Measurements from ENCODE around the gene CPT2.
"Not testable (repeated sequence)": the region's sequence is repeated elsewhere in the genome, so short reads cannot be mapped to it uniquely, and the experiment has no call there.

DNA sequence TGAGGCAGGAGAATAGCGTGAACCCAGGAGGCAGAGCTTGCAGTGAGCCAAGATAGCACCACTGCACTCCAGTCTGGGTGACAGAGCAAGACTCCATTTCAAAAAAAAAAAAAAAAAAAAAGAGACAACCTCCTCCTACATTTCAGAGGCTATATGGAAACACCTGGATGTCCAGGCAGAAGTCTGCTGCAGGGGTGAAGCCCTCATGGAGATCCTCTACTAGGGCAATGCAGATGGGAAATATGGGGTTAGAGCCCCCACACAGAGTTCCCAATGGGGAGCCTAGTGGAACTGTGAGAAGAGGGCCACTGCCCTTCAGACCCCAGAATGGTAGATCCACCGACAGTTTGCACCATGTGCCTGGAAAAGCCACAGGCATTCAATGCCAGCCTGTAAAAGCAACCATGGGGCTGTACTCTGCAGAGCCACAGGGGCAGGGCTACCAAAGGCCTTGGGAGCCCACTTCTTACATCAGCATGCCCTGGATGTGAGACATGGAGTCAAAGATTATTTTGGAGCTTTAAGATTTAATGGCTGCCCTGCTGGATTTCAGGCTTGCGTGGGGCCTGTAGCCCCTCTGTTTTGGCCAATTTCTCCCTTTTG lies 9.6 kb downstream of the CPT2 start:
- TF ChIP-seq EZH2 (IDR thresholded peaks at IDR 0.05; ENCODE audit: insufficient read depth, poor library complexity, severe bottlenecking); EZH2phosphoT487 (IDR thresholded peaks at IDR 0.05; ENCODE audit: insufficient read depth, low read depth): not testable (repeated sequence)

All from GM23248 (cell line).